Smooth muscle cell (in vitro differentiated cells): ENCODE measurements around the gene PER1. TPM values are rescaled to one million over a fixed set of nuclear protein-coding genes. Genes with fewer than 3 reads are reported as not detected.
A peak's percentile ranks its signal among the peaks of the same experiment; 100 is the strongest.
"Not testable (repeated sequence)": the region's sequence is repeated elsewhere in the genome, so short reads cannot be mapped to it uniquely, and the experiment has no call there.

Source experiments
- DNase-seq: peaks from one replicate; lab custom pipeline; 2025; ENCODE audit not compliant: unreplicated experiment; lab: John Stamatoyannopoulos, UW
- H2AFZ ChIP-seq: fragments of 200-600 bp; sonication (generic); 2 replicates; pipeline ENCODE4 v1.6.0; 2016; ENCODE audit warnings: antibody characterized with exemption, low read depth, mild to moderate bottlenecking
- H3F3A ChIP-seq: fragments of 200-600 bp; sonication (generic); 2 replicates; pipeline ENCODE4 v1.6.0; 2017; ENCODE audit warnings: antibody characterized with exemption, low read depth
- H3K27ac ChIP-seq: fragments of 200-600 bp; sonication (generic); 2 replicates; pipeline ENCODE4 v1.5.1; 2016; ENCODE audit warnings: low read depth, mild to moderate bottlenecking
- H3K27me3 ChIP-seq: fragments of 200-600 bp; sonication (generic); 2 replicates; pipeline ENCODE4 v1.6.1; 2016; ENCODE audit warnings: low read depth, mild to moderate bottlenecking
- H3K36me3 ChIP-seq: fragments of 200-600 bp; sonication (generic); 2 replicates; pipeline ENCODE4 v1.5.1; 2016; ENCODE audit warnings: low read depth
- H3K4me1 ChIP-seq: fragments of 200-600 bp; sonication (generic); 2 replicates; pipeline ENCODE4 v1.5.1; 2016; ENCODE audit warnings: low read depth
- H3K4me2 ChIP-seq: fragments of 200-600 bp; sonication (generic); 2 replicates; pipeline ENCODE4 v1.6.0; 2016; ENCODE audit warnings: mild to moderate bottlenecking
- H3K4me3 ChIP-seq: fragments of 200-600 bp; sonication (generic); 2 replicates; pipeline ENCODE4 v1.5.1; 2016; ENCODE audit warnings: mild to moderate bottlenecking
- H3K79me2 ChIP-seq: fragments of 200-600 bp; sonication (generic); 2 replicates; pipeline ENCODE4 v1.6.0; 2016; ENCODE audit warnings: low read depth, mild to moderate bottlenecking
- H3K9ac ChIP-seq: fragments of 200-600 bp; sonication (generic); 2 replicates; pipeline ENCODE4 v1.6.0; 2016; ENCODE audit warnings: low read depth
- H3K9me3 ChIP-seq: fragments of 200-600 bp; sonication (generic); replicated peaks from 2 replicates; pipeline ENCODE4 v1.5.1; 2016; ENCODE audit warnings: low read depth
- H4K20me1 ChIP-seq: fragments of 200-600 bp; sonication (generic); 2 replicates; pipeline ENCODE4 v1.6.0; 2016; ENCODE audit warnings: low read depth
- CTCF ChIP-seq: fragments of 200-600 bp; sonication (generic); IDR thresholded peaks from 2 replicates; pipeline ENCODE4 v1.5.1; 2017; ENCODE audit warnings: borderline replicate concordance, mild to moderate bottlenecking, antibody characterized with exemption; ENCODE audit not compliant: insufficient read depth, poor library complexity, severe bottlenecking
- WGBS: methylation state at CpG from one replicate; pipeline ENCODE4 v1.1.7; 2016; ENCODE audit warnings: low lambda C conversion rate; 5-methylcytosine and 5-hydroxymethylcytosine counted together
- polyA plus RNA-seq: library from polyadenylated mRNA; unstranded; fragments of >200 nt; fragmentation: Nextera tagmentation; extraction: Ambion mirVana; gene quantifications from 2 replicates; pipeline ENCODE4 v1.2.1, GENCODE V29; 2016
- total RNA-seq: library from RNA; depleted of rRNA; stranded (reverse); fragments of >200 nt; gene quantifications from 2 replicates; pipeline ENCODE4 v1.2.3, GENCODE V29; 2014

The PER1 gene
- total and polyA plus RNA-seq, 2 experiments from 2014 or later, result 29.0 to 55.2 TPM

DNA sequence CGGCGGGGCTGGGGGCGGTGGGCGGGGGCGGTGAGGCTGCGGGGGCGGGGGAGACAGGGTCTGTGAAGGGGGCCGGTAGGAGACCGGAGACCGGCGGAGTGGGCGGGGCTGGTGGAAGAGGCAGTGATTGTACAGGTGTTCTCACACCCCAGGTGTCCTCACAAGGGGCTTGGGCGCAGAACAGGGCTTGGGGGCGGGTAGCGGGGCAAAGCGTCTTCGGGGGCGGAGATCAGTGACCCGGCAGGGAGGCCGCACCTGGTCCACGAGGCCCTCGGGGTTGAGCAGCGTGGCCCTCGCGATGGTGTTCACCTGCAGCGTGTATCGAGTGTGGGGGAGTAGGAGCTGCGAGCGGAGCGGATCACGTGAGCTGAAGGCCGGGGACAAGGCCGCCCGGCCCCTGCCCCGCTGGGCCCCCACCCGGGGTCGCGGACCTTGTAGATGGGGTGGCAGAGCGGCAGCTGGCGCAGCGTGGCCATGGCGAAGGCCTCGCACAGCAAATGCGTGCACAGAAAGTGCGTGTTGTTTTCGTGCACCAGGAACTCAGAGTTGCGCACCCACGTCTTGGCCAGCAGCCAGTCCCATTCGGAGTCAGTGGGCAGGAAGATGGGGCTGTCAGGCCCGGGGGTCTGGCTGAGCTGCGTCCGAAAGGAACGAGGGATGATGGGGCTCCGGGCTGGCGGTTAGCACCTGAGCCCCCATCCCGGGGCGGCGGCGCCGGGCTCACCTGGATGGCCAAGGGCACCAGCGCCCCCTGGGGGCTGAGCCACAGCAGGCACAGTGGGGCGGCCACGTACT is 42.3 kb downstream of the PER1 start:
- Histone ChIP-seq H3K4me1 (no peaks in the 10 kb centered on the region), H3F3A (peaks cover 19% of the 10 kb centered on the region), H4K20me1 (no peaks in the 10 kb centered on the region), H2AFZ (no peak overlapping the region), H3K4me2 (peak overlapping the region; percentile 87), H3K79me2 (no peaks in the 10 kb centered on the region), H3K36me3 (no peaks in the 10 kb centered on the region), H3K9me3 (no peaks in the 10 kb centered on the region), H3K4me3 (peak overlapping the region; percentile 50), H3K27me3 (peaks cover 50% of the 10 kb centered on the region), H3K27ac (no peak overlapping the region), H3K9ac (no peak overlapping the region)
- 7% methylated on average over 22 of the region's 63 CpGs for WGBS
- peak; percentile 91 for TF ChIP-seq CTCF
- DNase-seq, result peak; percentile 11

DNA sequence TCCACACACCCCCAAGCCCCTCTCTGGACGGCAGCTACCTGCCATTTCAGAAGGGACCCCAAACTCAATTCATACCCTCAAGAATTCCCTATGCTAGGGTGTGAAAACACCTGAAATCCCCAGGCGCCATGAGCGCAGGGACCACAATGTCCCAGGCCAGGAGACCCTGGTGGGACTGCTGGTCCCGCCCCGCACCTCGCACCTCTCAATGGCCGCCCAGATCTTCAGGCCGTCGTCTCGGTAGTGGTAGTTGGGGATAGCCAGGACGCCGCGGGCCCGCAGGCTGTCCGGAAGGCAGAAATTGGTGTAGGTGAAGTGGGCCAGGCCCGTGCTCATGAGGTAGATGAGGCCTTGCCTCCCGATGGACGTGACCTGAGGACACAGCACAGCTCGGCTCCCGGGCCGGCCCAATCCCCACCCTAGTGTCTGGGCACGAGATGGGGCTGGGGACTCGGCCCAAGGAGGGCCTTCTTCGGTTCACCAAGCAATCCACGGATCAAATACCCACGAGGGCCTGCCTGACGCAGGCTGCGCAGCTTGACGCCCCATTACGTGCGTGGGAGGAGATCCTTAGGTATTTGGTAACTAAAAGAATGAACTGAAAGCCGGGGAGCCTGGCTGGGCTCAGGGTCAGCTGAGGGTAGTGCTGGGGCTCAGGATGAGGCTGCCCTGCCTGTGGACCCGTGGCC is 43.1 kb downstream of the PER1 start:
- Histone ChIP-seq H3K79me2 (no peaks in the 10 kb centered on the region), H3F3A (peaks cover 19% of the 10 kb centered on the region), H4K20me1 (no peaks in the 10 kb centered on the region), H2AFZ (no peak overlapping the region), H3K36me3 (no peaks in the 10 kb centered on the region), H3K27ac (no peak overlapping the region), H3K4me2 (no peak overlapping the region), H3K9me3 (no peaks in the 10 kb centered on the region), H3K9ac (no peak overlapping the region), H3K27me3 (peaks cover 42% of the 10 kb centered on the region), H3K4me1 (no peaks in the 10 kb centered on the region), H3K4me3 (no peak overlapping the region)
- TF ChIP-seq CTCF, result no peak
- no peak for DNase-seq
- WGBS, result 90% methylated on average over 33 of the region's 33 CpGs

DNA sequence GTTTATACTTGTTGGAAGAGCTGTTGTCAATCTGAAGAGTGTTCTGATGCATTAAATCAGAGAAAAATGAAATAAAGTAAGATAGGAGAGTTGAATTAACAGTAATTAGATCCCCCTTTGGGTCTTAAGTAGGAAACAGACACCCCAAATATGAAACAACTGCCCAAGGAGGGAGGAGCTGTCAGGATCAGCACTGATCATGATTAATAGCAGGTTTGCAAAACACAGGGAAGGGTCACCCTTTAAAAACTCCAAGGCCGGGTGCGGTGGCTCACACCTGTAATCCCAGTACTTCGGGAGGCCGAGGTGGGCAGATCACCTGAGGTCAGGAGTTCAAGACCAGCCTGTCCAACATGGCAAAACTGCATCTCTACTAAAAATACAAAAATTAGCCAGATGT is 45.2 kb downstream of the PER1 start:
- not testable (repeated sequence) for H3K4me2 ChIP-seq, H2AFZ ChIP-seq, H3K9me3 ChIP-seq, H3K4me1 ChIP-seq, H3K79me2 ChIP-seq, H3K36me3 ChIP-seq, H4K20me1 ChIP-seq, H3K4me3 ChIP-seq, H3K9ac ChIP-seq, DNase-seq
- peaks cover 21% of the 10 kb centered on the region for H3K27me3 ChIP-seq
- 91% methylated on average over 4 of the region's 4 CpGs for WGBS
- H3F3A ChIP-seq, result peaks cover 19% of the 10 kb centered on the region
- H3K27ac ChIP-seq, result peak overlapping the region; percentile 66

GRCh38 chr17:8105957-8106398 is 46.2 kb downstream of the PER1 start:
- Histone ChIP-seq H3K4me3 (no peak overlapping the region), H3K79me2 (no peaks in the 10 kb centered on the region), H3K4me1 (no peaks in the 10 kb centered on the region), H3K27me3 (peaks cover 11% of the 10 kb centered on the region), H3K27ac (peak overlapping the region; percentile 66), H2AFZ (peak overlapping the region; percentile 47), H3K36me3 (no peaks in the 10 kb centered on the region), H3K9me3 (no peaks in the 10 kb centered on the region), H3K4me2 (peak overlapping the region; percentile 1), H3K9ac (no peak overlapping the region), H4K20me1 (no peaks in the 10 kb centered on the region), H3F3A (peaks cover 19% of the 10 kb centered on the region)
- DNase-seq, result no peak
- WGBS, result 31% methylated on average over 5 of the region's 5 CpGs
- TF ChIP-seq CTCF, result no peak
